T-cell (primary cell): ENCODE measurements around the gene PI4KB. TPM values are rescaled to one million over a fixed set of nuclear protein-coding genes. Genes with fewer than 3 reads are reported as not detected.

Experiments
- ATAC-seq, 4 experiments: fragments of 200-7000 bp in 3 of 4; fragments of 150-1000 bp in 1 of 4; cut with Tn5 transposase; replicated peaks in 1 of 4; 1 replicate in 3 of 4; 2 replicates in 1 of 4; pipeline ENCODE4 v1.10.0; 2021; ENCODE audit warnings: moderate library complexity in 3 of 4, mild to moderate bottlenecking in 2 of 4, moderate number of reproducible peaks in 1 of 4
- CTCF ChIA-PET, 2 donors: fragments of 300-600 bp; sonication (Branson Sonifier 250); formaldehyde crosslinking; loops; one replicate each; lab custom pipeline; 2022; ENCODE audit warnings: antibody characterized with exemption in 2 of 2; lab: Charles Lee
- POLR2A ChIA-PET, 2 donors: fragments of 300-600 bp; sonication (Branson Sonifier 250); formaldehyde crosslinking; loops; one replicate each; lab custom pipeline; 2022; ENCODE audit warnings: antibody characterized with exemption in 2 of 2; lab: Charles Lee
- DNase-seq, 35 experiments: peaks; one replicate each; pipeline versions ENCODE4 v3.0.0 to v3.0.0-alpha.2; 2013 to 2023
- H3K27ac ChIP-seq: one replicate; pipeline ENCODE4 v1.5.1; 2013; ENCODE audit warnings: low read length
- H3K27me3 ChIP-seq, 2 experiments: replicated peaks in 1 of 2; 1 replicate in 1 of 2; 2 replicates in 1 of 2; pipeline versions ENCODE4 v1.6.1 to v1.7.0; 2013; ENCODE audit warnings: low read length in 1 of 2, mixed read lengths in 1 of 2; ENCODE audit not compliant: control insufficient read depth in 2 of 2, insufficient read depth in 2 of 2; ENCODE audit errors: extremely low read depth in 1 of 2
- H3K36me3 ChIP-seq, 2 donors: 1 replicate in 1 of 2; 2 replicates in 1 of 2; pipeline versions ENCODE4 v1.6.1 to v1.7.0; 2013; ENCODE audit warnings: low read length in 1 of 2; ENCODE audit not compliant: control insufficient read depth in 2 of 2, insufficient read depth in 1 of 2; ENCODE audit errors: extremely low read depth in 1 of 2
- H3K4me1 ChIP-seq, 2 experiments: 1 replicate in 1 of 2; 2 replicates in 1 of 2; pipeline versions ENCODE4 v1.6.1 to v1.7.0; 2013; ENCODE audit warnings: low read length in 2 of 2, mixed read lengths in 1 of 2; ENCODE audit not compliant: insufficient read depth in 2 of 2, control insufficient read depth in 1 of 2; ENCODE audit errors: extremely low read depth in 1 of 2
- H3K4me3 ChIP-seq, 2 donors: 1 replicate in 1 of 2; 2 replicates in 1 of 2; pipeline versions ENCODE4 v1.5.1 to v1.7.0; 2013; ENCODE audit warnings: mild to moderate bottlenecking in 2 of 2, low read length in 1 of 2, moderate library complexity in 1 of 2; ENCODE audit not compliant: control insufficient read depth in 1 of 2; ENCODE audit errors: extremely low read depth in 1 of 2
- H3K9me3 ChIP-seq: 2 replicates; pipeline ENCODE4 v1.7.0; 2013
- H3K27ac Mint-ChIP-seq, 2 donors: one replicate each; pipeline ENCODE4 v1.8.0; 2020 to 2021; ENCODE audit warnings: mild to moderate bottlenecking in 2 of 2, mixed read lengths in 2 of 2
- H3K27me3 Mint-ChIP-seq, 2 donors: one replicate each; pipeline ENCODE4 v1.8.0; 2021 to 2022; ENCODE audit warnings: mixed read lengths in 2 of 2
- H3K36me3 Mint-ChIP-seq: one replicate; pipeline ENCODE4 v1.8.0; 2021; ENCODE audit warnings: mixed read lengths
- H3K4me1 Mint-ChIP-seq, 3 donors: one replicate each; pipeline ENCODE4 v1.8.0; 2020 to 2022; ENCODE audit warnings: mixed read lengths in 3 of 3, mild to moderate bottlenecking in 1 of 3
- H3K4me3 Mint-ChIP-seq, 3 donors: one replicate each; pipeline ENCODE4 v1.8.0; 2020 to 2022; ENCODE audit warnings: mild to moderate bottlenecking in 3 of 3, mixed read lengths in 3 of 3, moderate library complexity in 3 of 3
- H3K9me3 Mint-ChIP-seq, 3 donors: one replicate each; pipeline ENCODE4 v1.8.0; 2020 to 2022; ENCODE audit warnings: mixed read lengths in 3 of 3
- WGBS: methylation state at CpG from one replicate; pipeline ENCODE4 v1.1.5; 2013; ENCODE audit warnings: missing lambda C conversion rate; ENCODE audit not compliant: insufficient coverage; 5-methylcytosine and 5-hydroxymethylcytosine counted together
- total RNA-seq, 35 experiments: library from RNA in 6 of 35; stranded (reverse) in 6 of 35; fragments of 120-200 nt in 1 of 35; gene quantifications; one replicate each; pipeline versions ENCODE4 v1.2.1 to v1.2.4 and lab custom pipeline; 2013 to 2026

Gene PI4KB
- total RNA-seq, 5 donors from 2014 or later (not counting 1 experiment from before 2014, with no cell fraction given) = 64.9 to 96.9 (median 75.4) TPM

DNA sequence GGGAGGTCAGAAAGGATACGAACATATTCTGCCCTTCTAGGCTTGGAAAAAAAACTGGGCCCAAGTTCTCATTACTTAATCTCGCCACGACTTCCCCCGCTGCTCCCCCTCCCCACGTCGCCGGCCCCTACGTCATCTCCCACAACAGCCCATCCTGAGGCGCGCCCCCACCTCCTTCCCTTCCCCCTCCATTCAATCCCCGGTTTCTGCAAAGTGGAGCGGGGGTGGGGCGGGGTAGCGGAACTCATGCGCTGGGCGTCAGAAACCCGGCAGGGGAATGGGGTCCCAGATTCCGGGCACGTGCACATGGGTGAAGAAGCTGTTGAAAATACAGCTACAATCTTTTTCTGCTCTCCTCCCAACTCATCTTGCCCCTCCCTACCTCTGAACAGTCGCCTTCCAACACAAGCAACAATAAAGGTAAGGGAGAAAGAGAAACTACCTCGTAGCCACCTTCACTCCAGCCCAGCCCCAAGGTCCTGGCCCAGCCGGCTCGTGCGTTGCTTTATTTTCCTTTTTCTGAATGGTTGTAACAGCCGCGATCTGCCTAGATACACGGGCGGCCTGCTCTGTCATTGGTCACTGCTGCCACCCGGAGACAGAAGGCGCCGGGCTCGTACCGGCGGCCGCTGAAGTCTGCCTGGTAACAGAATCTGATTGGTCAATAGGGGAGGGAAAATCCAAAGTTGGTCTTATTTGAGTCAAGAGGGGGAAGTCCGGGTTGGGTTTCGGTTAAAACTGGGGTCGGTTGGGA, 19.7 kb upstream of the PI4KB start, which contains the start of gene RFX5:
Gene RFX5 (minus strand): TSS at position 484 of the 754 bp plus-strand sequence. CDS start 932 bp downstream, outside the sequence.
- 0% methylated on average over 16 of the region's 38 CpGs for WGBS
- H3K36me3 ChIP-seq = peaks cover 13 to 36% of the 10 kb centered on the region in 2 donors
- Mint-ChIP-seq H3K9me3 (no peaks in the 10 kb centered on the region), H3K4me1 (peaks cover 25 to 46% (median 36%) of the 10 kb centered on the region in 3 donors), H3K27me3 (no peaks in the 10 kb centered on the region), H3K27ac (peak within 1 kb of the TSS; percentile 98 to 100), H3K36me3 (peaks cover 25% of the 10 kb centered on the region), H3K4me3 (peak within 1 kb of the TSS; percentile 95 to 98 (median 96))
- H3K27me3 ChIP-seq = no peaks in the 10 kb centered on the region
- peak within 1 kb of the TSS; percentile 99 for H3K27ac ChIP-seq
- peaks cover 10 to 25% of the 10 kb centered on the region in 2 experiments for H3K4me1 ChIP-seq
- ChIA-PET POLR2A (interaction anchor here in 1 of 2 donors (0.7 kb wide), 1 partner anchor 8 kb away, joined by 3 read pairs; no protein-coding TSS in a partner anchor), CTCF (interaction anchor here in 1 of 2 donors (0.7 to 1.2 kb wide), 4 partner anchors 8 to 243 kb away, joined by 3 to 11 read pairs (median 4); partner anchors contain the start of gene PI4KB)
- peak within 1 kb of the TSS; percentile 72 to 77 for H3K4me3 ChIP-seq
- DNase-seq = peak; percentile 78 to 98 (median 95)
- H3K9me3 ChIP-seq = no peaks in the 10 kb centered on the region
- peak; percentile 92 to 97 (median 97) for ATAC-seq

GRCh38 chr1:151346082-151346768, 19.0 kb upstream of the PI4KB start:
- H3K9me3 ChIP-seq = no peaks in the 10 kb centered on the region
- ATAC-seq (no peak), DNase-seq (peak in 3 of 35 experiments; percentile 7 to 32 (median 8))
- Mint-ChIP-seq H3K4me3 (peak overlapping the region; percentile 95 to 98 (median 96)), H3K27ac (peak overlapping the region; percentile 98 to 100), H3K27me3 (no peaks in the 10 kb centered on the region), H3K36me3 (peaks cover 25% of the 10 kb centered on the region), H3K4me1 (peaks cover 25 to 46% (median 36%) of the 10 kb centered on the region in 3 donors), H3K9me3 (no peaks in the 10 kb centered on the region)
- peak overlapping the region; percentile 72 to 77 for H3K4me3 ChIP-seq
- ChIA-PET POLR2A (no interaction called here), CTCF (no interaction called here)
- peak overlapping the region; percentile 99 for H3K27ac ChIP-seq
- 60% methylated on average over 1 of the region's 7 CpGs for WGBS
- H3K36me3 ChIP-seq = peaks cover 14 to 40% of the 10 kb centered on the region in 2 donors
- H3K27me3 ChIP-seq = no peaks in the 10 kb centered on the region
- peaks cover 10 to 25% of the 10 kb centered on the region in 2 experiments for H3K4me1 ChIP-seq

- H3K27me3 ChIP-seq = no peaks in the 10 kb centered on the region
- H3K4me3 ChIP-seq = no peak overlapping the region
- Mint-ChIP-seq H3K27me3 (no peaks in the 10 kb centered on the region), H3K4me3 (peak overlapping the region in 1 of 3 donors; percentile 31), H3K27ac (peak overlapping the region; percentile 55 to 73), H3K4me1 (peaks cover 31 to 57% (median 44%) of the 10 kb centered on the region in 3 donors), H3K36me3 (peaks cover 28% of the 10 kb centered on the region), H3K9me3 (no peaks in the 10 kb centered on the region)
- CTCF ChIA-PET = interaction anchor here in 1 of 2 donors (1.3 kb wide), 1 partner anchor 55 kb away, joined by 3 read pairs; the partner anchor contains the start of gene PSMB4
- POLR2A ChIA-PET = interaction anchor here (0.6 kb wide), 2 partner anchors 8 to 27 kb away, joined by 4 to 12 read pairs; no protein-coding TSS in a partner anchor
- H3K36me3 ChIP-seq = peaks cover 14 to 40% of the 10 kb centered on the region in 2 donors
- ATAC-seq (no peak), DNase-seq (no peak)
- H3K27ac ChIP-seq = no peak overlapping the region
- peaks cover 10 to 25% of the 10 kb centered on the region in 2 experiments for H3K4me1 ChIP-seq
- 100% methylated on average over 1 of the region's 6 CpGs for WGBS
- H3K9me3 ChIP-seq = no peaks in the 10 kb centered on the region
These were observed 17.1 kb upstream of the PI4KB start for GRCh38 chr1:151344291-151344690.

DNA sequence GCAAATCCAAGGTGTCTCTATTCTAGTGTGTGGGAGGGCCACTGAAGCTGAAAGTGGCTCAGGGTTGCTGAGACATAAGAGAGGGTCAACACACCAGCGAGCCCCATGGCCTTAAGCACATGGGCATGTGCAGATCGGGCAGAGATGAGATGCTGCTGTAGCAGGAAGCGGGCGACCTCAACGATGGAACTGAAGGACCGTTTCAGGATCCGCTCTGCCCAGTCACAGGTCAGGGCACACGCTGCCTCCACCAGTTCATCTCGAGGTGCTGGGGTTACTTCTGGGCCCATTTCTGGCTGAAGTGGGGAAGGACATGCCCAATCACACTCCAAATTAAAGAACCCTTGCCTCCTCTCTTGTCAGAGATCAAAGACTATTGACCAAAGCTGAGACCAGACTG, 16.4 kb upstream of the PI4KB start:
- H3K4me1 ChIP-seq = peaks cover 10 to 25% of the 10 kb centered on the region in 2 experiments
- H3K9me3 ChIP-seq = no peaks in the 10 kb centered on the region
- no peak overlapping the region for H3K27ac ChIP-seq
- H3K4me3 Mint-ChIP-seq = no peak overlapping the region
- 86% methylated on average over 9 of the region's 9 CpGs for WGBS
- peaks cover 28% of the 10 kb centered on the region for H3K36me3 Mint-ChIP-seq
- peaks cover 14 to 40% of the 10 kb centered on the region in 2 donors for H3K36me3 ChIP-seq
- peaks cover 31 to 59% (median 44%) of the 10 kb centered on the region in 3 donors for H3K4me1 Mint-ChIP-seq
- no peak for ATAC-seq
- no peak overlapping the region for H3K4me3 ChIP-seq
- POLR2A ChIA-PET = no interaction called here
- no peaks in the 10 kb centered on the region for H3K27me3 Mint-ChIP-seq
- CTCF ChIA-PET = no interaction called here
- peak overlapping the region in 1 of 2 donors; percentile 73 for H3K27ac Mint-ChIP-seq
- H3K27me3 ChIP-seq = no peaks in the 10 kb centered on the region
- no peak for DNase-seq
- H3K9me3 Mint-ChIP-seq = no peaks in the 10 kb centered on the region

GRCh38 chr1:151342569-151342968, 15.4 kb upstream of the PI4KB start:
- Histone ChIP-seq H3K27me3 (no peaks in the 10 kb centered on the region), H3K9me3 (no peaks in the 10 kb centered on the region), H3K36me3 (peaks cover 14 to 40% of the 10 kb centered on the region in 2 donors), H3K27ac (no peak overlapping the region), H3K4me3 (no peak overlapping the region), H3K4me1 (peaks cover 5 to 19% of the 10 kb centered on the region in 2 experiments)
- peak overlapping the region in 1 of 2 donors; percentile 16 for H3K27ac Mint-ChIP-seq
- ChIA-PET POLR2A (no interaction called here), CTCF (no interaction called here)
- H3K4me1 Mint-ChIP-seq = peaks cover 27 to 53% (median 37%) of the 10 kb centered on the region in 3 donors
- no peaks in the 10 kb centered on the region for H3K9me3 Mint-ChIP-seq
- ATAC-seq (no peak), DNase-seq (no peak)
- H3K4me3 Mint-ChIP-seq = no peak overlapping the region
- peaks cover 28% of the 10 kb centered on the region for H3K36me3 Mint-ChIP-seq
- WGBS = 100% methylated on average over 1 of the region's 6 CpGs
- no peaks in the 10 kb centered on the region for H3K27me3 Mint-ChIP-seq

DNA sequence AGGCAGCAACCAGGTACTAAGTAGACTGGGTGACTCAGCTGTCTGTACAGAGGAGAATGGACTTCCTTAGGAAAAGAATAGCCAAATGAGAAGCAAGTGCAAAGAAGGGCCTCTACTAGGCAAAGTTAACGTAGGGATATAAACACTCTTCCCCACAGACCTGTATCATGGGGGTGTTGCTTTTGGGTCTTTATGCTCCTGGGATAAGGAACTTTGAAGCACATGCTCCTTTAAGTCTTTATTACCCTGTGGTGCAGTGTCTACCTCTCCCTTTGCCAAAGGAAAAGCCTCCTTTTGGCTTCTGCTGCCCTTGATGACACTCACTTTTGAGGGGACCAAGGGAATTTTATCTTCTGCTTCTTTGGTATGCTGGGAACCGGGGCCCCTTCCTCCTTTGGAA, 14.8 kb upstream of the PI4KB start:
- peak overlapping the region; percentile 35 for H3K27ac ChIP-seq
- DNase-seq = no peak
- WGBS = no CpG with 5 or more reads among the region's 2 CpGs
- Mint-ChIP-seq H3K27ac (peak overlapping the region in 1 of 2 donors; percentile 5), H3K4me1 (peaks cover 22 to 48% (median 32%) of the 10 kb centered on the region in 3 donors), H3K36me3 (peaks cover 28% of the 10 kb centered on the region), H3K9me3 (no peaks in the 10 kb centered on the region), H3K4me3 (no peak overlapping the region), H3K27me3 (no peaks in the 10 kb centered on the region)
- H3K4me3 ChIP-seq = no peak overlapping the region
- H3K9me3 ChIP-seq = no peaks in the 10 kb centered on the region
- H3K27me3 ChIP-seq = no peaks in the 10 kb centered on the region
- CTCF ChIA-PET = interaction anchor here in 1 of 2 donors (3.1 kb wide), 1 partner anchor 40 kb away, joined by 51 read pairs; no protein-coding TSS in a partner anchor
- no peak for ATAC-seq
- POLR2A ChIA-PET = no interaction called here
- H3K4me1 ChIP-seq = peaks cover 3 to 17% of the 10 kb centered on the region in 2 experiments
- peaks cover 14 to 40% of the 10 kb centered on the region in 2 donors for H3K36me3 ChIP-seq
